HEK293T (cell line): Measurements from ENCODE around the gene DNAJC3.

ENCODE experiments used
- FOXA1 ChIP-seq: fragments of 450-650 bp; IDR thresholded peaks from 2 replicates; pipeline ENCODE4 v1.6.1; 2016; ENCODE audit warnings: mild to moderate bottlenecking
- FOXM1 ChIP-seq: fragments of 450-650 bp; IDR thresholded peaks from 2 replicates; pipeline ENCODE4 v1.6.1; 2017; ENCODE audit warnings: mild to moderate bottlenecking, borderline replicate concordance
- LEF1 ChIP-seq: fragments of 450-650 bp; IDR thresholded peaks from 2 replicates; pipeline ENCODE4 v1.6.1; 2017; ENCODE audit warnings: mild to moderate bottlenecking, borderline replicate concordance
- TF ChIP-seq, protein P1 (sequence below): fragments of 450-650 bp; IDR thresholded peaks from 2 replicates; pipeline ENCODE4 v1.6.1; 2016

GRCh38 chr13:95779522-95779921, 102.6 kb downstream of the DNAJC3 start:
- TF ChIP-seq LEF1 (no peak), FOXM1 (no peak), FOXA1 (no peak)
- TF ChIP-seq, protein P1, sequence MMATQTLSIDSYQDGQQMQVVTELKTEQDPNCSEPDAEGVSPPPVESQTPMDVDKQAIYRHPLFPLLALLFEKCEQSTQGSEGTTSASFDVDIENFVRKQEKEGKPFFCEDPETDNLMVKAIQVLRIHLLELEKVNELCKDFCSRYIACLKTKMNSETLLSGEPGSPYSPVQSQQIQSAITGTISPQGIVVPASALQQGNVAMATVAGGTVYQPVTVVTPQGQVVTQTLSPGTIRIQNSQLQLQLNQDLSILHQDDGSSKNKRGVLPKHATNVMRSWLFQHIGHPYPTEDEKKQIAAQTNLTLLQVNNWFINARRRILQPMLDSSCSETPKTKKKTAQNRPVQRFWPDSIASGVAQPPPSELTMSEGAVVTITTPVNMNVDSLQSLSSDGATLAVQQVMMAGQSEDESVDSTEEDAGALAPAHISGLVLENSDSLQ, result no peak
